ENCODE results near the gene PGA4.

Gene PGA4

DNA sequence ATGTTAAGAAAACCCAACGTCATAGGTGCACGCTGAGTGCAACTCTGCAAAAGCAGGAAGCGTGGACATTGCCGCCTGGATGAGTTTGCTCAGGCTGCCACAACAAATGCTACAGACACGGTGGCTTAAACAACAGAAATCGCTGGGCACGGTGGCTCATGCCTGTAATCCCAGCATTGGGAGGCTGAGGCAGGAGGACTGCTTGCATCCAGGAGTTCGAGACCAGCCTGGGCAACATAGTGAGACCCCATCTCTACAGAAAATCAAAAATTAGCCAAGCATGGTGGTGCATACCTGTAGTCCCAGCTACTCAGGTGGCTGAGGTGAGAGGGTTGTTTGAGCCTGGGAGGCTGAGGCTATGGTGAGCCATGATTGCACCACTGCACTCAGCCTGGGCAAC, 32.2 kb upstream of the PGA4 start:
- ATAC-seq, result no peak
- no peak for TF ChIP-seq ZFP3 (CRISPR knock-in tag; IDR thresholded peaks at IDR 0.05)
- TF ChIP-seq TOX (CRISPR knock-in tag; IDR thresholded peaks at IDR 0.05; ENCODE audit: borderline replicate concordance), result no peak
- TF ChIP-seq, protein P1, sequence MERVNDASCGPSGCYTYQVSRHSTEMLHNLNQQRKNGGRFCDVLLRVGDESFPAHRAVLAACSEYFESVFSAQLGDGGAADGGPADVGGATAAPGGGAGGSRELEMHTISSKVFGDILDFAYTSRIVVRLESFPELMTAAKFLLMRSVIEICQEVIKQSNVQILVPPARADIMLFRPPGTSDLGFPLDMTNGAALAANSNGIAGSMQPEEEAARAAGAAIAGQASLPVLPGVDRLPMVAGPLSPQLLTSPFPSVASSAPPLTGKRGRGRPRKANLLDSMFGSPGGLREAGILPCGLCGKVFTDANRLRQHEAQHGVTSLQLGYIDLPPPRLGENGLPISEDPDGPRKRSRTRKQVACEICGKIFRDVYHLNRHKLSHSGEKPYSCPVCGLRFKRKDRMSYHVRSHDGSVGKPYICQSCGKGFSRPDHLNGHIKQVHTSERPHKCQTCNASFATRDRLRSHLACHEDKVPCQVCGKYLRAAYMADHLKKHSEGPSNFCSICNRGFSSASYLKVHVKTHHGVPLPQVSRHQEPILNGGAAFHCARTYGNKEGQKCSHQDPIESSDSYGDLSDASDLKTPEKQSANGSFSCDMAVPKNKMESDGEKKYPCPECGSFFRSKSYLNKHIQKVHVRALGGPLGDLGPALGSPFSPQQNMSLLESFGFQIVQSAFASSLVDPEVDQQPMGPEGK (CRISPR knock-in tag; IDR thresholded peaks at IDR 0.05; ENCODE audit: borderline replicate concordance), result no peak
- TF ChIP-seq, protein P2, sequence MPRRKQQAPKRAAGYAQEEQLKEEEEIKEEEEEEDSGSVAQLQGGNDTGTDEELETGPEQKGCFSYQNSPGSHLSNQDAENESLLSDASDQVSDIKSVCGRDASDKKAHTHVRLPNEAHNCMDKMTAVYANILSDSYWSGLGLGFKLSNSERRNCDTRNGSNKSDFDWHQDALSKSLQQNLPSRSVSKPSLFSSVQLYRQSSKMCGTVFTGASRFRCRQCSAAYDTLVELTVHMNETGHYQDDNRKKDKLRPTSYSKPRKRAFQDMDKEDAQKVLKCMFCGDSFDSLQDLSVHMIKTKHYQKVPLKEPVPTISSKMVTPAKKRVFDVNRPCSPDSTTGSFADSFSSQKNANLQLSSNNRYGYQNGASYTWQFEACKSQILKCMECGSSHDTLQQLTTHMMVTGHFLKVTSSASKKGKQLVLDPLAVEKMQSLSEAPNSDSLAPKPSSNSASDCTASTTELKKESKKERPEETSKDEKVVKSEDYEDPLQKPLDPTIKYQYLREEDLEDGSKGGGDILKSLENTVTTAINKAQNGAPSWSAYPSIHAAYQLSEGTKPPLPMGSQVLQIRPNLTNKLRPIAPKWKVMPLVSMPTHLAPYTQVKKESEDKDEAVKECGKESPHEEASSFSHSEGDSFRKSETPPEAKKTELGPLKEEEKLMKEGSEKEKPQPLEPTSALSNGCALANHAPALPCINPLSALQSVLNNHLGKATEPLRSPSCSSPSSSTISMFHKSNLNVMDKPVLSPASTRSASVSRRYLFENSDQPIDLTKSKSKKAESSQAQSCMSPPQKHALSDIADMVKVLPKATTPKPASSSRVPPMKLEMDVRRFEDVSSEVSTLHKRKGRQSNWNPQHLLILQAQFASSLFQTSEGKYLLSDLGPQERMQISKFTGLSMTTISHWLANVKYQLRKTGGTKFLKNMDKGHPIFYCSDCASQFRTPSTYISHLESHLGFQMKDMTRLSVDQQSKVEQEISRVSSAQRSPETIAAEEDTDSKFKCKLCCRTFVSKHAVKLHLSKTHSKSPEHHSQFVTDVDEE (CRISPR knock-in tag; IDR thresholded peaks at IDR 0.05), result no peak
- no peak for TF ChIP-seq PPARA (CRISPR knock-in tag; IDR thresholded peaks at IDR 0.05; ENCODE audit: borderline replicate concordance)
- no peak for TF ChIP-seq ZNF565 (CRISPR knock-in tag; conservative IDR thresholded peaks at IDR 0.05; ENCODE audit: low read depth)
- TF ChIP-seq ZFP30 (CRISPR knock-in tag; IDR thresholded peaks at IDR 0.05), result no peak
- TF ChIP-seq ISL1 (CRISPR knock-in tag; IDR thresholded peaks at IDR 0.05), result no peak
- TF ChIP-seq ZNF8 (CRISPR knock-in tag; IDR thresholded peaks at IDR 0.05), result no peak
- TF ChIP-seq, protein P3, sequence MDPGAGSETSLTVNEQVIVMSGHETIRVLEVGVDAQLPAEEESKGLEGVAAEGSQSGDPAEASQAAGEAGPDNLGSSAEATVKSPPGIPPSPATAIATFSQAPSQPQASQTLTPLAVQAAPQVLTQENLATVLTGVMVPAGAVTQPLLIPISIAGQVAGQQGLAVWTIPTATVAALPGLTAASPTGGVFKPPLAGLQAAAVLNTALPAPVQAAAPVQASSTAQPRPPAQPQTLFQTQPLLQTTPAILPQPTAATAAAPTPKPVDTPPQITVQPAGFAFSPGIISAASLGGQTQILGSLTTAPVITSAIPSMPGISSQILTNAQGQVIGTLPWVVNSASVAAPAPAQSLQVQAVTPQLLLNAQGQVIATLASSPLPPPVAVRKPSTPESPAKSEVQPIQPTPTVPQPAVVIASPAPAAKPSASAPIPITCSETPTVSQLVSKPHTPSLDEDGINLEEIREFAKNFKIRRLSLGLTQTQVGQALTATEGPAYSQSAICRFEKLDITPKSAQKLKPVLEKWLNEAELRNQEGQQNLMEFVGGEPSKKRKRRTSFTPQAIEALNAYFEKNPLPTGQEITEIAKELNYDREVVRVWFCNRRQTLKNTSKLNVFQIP (CRISPR knock-in tag; IDR thresholded peaks at IDR 0.05; ENCODE audit: borderline replicate concordance, low read depth), result no peak
- TF ChIP-seq, protein P4, sequence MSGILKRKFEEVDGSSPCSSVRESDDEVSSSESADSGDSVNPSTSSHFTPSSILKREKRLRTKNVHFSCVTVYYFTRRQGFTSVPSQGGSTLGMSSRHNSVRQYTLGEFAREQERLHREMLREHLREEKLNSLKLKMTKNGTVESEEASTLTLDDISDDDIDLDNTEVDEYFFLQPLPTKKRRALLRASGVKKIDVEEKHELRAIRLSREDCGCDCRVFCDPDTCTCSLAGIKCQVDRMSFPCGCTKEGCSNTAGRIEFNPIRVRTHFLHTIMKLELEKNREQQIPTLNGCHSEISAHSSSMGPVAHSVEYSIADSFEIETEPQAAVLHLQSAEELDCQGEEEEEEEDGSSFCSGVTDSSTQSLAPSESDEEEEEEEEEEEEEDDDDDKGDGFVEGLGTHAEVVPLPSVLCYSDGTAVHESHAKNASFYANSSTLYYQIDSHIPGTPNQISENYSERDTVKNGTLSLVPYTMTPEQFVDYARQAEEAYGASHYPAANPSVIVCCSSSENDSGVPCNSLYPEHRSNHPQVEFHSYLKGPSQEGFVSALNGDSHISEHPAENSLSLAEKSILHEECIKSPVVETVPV (CRISPR knock-in tag; IDR thresholded peaks at IDR 0.05), result no peak

DNA sequence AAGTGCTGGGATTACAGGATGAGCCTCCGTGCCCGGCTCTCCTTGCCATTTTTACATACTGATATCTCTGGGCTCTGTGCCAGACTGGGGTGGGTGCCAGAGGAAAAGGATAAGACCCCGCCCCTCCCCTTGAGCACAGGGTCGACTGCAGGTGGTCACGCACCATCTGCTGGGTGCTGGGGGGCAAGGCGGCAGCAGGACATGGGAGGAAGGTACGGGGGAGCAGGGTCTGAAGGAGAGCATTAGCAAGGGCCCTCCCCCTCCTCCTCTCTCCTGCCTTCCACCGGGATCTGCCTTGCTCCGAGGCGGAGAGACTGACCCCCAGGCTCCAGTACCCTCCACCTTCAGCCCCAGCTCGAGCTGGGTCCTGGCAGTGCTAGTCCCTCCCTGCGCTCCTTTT, 28.6 kb upstream of the PGA4 start:
- ATAC-seq, result no peak
- TF ChIP-seq BACH2 (CRISPR knock-in tag; IDR thresholded peaks at IDR 0.05; ENCODE audit: borderline replicate concordance), result no peak
- TF ChIP-seq, protein P1 (CRISPR knock-in tag; IDR thresholded peaks at IDR 0.05; ENCODE audit: borderline replicate concordance), result no peak
- TF ChIP-seq ZFP3 (CRISPR knock-in tag; IDR thresholded peaks at IDR 0.05), result no peak
- no peak for TF ChIP-seq ZNF565 (CRISPR knock-in tag; conservative IDR thresholded peaks at IDR 0.05; ENCODE audit: low read depth)
- TF ChIP-seq ZNF8 (CRISPR knock-in tag; IDR thresholded peaks at IDR 0.05), result no peak
- no peak for TF ChIP-seq PPARA (CRISPR knock-in tag; IDR thresholded peaks at IDR 0.05; ENCODE audit: borderline replicate concordance)
- TF ChIP-seq ZFP30 (CRISPR knock-in tag; IDR thresholded peaks at IDR 0.05), result no peak
- TF ChIP-seq, protein P5, sequence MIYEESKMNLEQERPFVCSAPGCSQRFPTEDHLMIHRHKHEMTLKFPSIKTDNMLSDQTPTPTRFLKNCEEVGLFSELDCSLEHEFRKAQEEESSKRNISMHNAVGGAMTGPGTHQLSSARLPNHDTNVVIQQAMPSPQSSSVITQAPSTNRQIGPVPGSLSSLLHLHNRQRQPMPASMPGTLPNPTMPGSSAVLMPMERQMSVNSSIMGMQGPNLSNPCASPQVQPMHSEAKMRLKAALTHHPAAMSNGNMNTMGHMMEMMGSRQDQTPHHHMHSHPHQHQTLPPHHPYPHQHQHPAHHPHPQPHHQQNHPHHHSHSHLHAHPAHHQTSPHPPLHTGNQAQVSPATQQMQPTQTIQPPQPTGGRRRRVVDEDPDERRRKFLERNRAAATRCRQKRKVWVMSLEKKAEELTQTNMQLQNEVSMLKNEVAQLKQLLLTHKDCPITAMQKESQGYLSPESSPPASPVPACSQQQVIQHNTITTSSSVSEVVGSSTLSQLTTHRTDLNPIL (CRISPR knock-in tag; IDR thresholded peaks at IDR 0.05; ENCODE audit: low read depth), result no peak
- TF ChIP-seq RARB (CRISPR knock-in tag; IDR thresholded peaks at IDR 0.05), result no peak
- TF ChIP-seq, protein P4 (CRISPR knock-in tag; IDR thresholded peaks at IDR 0.05), result no peak
- TF ChIP-seq, protein P3 (CRISPR knock-in tag; IDR thresholded peaks at IDR 0.05; ENCODE audit: borderline replicate concordance, low read depth), result no peak
- TF ChIP-seq ZNF70 (CRISPR knock-in tag; IDR thresholded peaks at IDR 0.05), result no peak
- no peak for TF ChIP-seq TCF4 (CRISPR knock-in tag; IDR thresholded peaks at IDR 0.05; ENCODE audit: borderline replicate concordance)
- no peak for TF ChIP-seq GLIS3 (CRISPR knock-in tag; IDR thresholded peaks at IDR 0.05)
- no peak for TF ChIP-seq ISL1 (CRISPR knock-in tag; IDR thresholded peaks at IDR 0.05)
- no peak for TF ChIP-seq ESRRG (CRISPR knock-in tag; IDR thresholded peaks at IDR 0.05)
- TF ChIP-seq ZC3H10 (CRISPR knock-in tag; IDR thresholded peaks at IDR 0.05), result no peak
- TF ChIP-seq ARNTL (CRISPR knock-in tag; IDR thresholded peaks at IDR 0.05; ENCODE audit: borderline replicate concordance, low read depth), result no peak
